Stimulated activated CD4-positive, alpha-beta T cell treated with anti-CD3 and anti-CD28 coated beads, Interleukin-1b, Interleukin-23, amount 100 ng/mL, for 24 hours (primary cell): Measurements from ENCODE around the gene RASL11A.
"Not testable (repeated sequence)": the region's sequence is repeated elsewhere in the genome, so short reads cannot be mapped to it uniquely, and the experiment has no call there.

Experiments
- DNase-seq, 4 experiments: peaks; one replicate each; pipeline ENCODE4 v3.0.0-alpha.2; 2020; ENCODE audit warnings: low read depth in 4 of 4, low spot score in 1 of 4

Gene RASL11A

GRCh38 chr13:27267596-27267995 is 3.0 kb upstream of the RASL11A start:
- DNase-seq: no peak

DNA sequence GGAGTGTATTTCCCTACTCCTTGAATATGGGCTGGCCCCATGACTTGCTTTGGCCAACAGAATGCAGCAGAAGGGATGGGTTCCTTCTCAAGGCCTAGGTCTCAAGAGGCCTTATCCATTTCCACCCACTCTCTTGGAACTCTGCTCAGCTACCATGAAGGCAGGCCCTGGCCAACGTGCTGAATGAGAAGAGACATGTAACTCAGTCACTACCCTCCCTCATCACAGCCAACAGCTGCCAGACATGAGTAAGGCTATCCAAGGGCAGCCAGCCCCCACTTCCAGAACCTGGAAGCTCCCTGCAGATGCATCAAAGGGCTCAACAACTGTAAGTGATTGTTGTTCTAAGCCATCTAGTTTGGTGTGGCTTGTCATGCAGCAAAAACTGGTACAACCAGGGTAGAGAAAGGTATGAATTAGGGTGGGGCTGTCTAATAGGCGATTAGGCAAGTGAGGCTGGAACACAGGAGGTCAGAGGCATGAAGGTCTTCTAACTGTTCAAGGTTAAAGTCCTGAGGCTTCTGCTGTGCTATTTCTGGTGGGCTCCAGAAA is 1.4 kb upstream of the RASL11A start:
- no peak for DNase-seq

- no peak for DNase-seq
Observed at GRCh38 chr13:27271570-27272096, 1.0 kb downstream of the RASL11A start.

DNA sequence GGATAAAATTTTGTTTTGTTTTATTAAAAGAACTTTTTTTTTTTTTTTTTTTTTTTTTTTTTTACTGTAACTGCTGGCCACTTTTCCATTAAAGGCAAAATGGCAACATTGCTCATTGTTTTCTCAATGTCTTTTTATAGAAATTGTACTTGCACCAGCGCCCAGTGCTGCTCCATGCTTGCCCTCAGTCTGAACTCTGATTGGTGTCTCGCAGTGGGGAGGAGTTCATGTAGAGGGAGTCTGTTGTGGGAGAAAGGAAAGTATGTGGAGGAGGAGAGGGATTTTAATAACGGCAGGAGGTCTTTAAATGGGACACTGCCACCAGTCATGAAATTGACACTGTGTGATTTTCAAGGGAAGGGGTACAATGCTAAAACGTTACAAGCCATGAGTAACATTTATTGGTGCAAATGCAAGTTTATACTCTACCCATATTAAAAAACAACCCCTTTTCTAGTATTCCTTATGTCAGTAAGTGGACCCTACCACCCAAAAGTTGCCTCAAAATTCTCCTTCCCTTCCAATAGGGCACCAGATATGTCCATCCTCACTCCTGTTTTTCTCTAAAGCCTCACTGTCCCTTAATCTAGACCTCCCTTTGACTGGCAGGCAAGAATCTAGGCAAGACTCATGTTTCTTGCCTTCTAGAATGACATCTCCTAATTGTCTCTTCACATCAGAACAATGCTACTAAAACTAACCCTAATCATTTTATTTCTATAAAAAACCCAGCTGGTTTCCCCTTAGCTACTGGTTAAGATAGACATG is 3.2 kb downstream of the RASL11A start:
- DNase-seq: no peak

DNA sequence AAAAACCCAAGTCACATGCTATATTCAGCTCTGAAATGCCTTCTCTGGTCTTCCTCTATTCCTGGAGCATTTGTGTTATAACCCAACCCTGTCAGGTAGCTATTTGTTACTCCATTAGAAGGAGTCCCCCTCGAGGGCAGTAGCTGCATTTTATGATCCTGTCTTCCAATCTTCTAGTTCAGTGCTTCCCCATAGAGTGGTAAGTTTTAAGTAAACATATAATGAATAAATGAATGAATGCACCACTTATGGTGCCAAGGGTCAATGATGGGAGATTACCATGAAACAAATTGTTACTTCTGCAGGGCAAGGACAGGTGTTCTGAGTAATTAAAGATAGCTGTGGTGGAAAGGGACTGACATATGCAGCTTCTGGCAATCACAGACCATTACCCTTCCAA is 4.0 kb downstream of the RASL11A start:
- no peak for DNase-seq

DNA sequence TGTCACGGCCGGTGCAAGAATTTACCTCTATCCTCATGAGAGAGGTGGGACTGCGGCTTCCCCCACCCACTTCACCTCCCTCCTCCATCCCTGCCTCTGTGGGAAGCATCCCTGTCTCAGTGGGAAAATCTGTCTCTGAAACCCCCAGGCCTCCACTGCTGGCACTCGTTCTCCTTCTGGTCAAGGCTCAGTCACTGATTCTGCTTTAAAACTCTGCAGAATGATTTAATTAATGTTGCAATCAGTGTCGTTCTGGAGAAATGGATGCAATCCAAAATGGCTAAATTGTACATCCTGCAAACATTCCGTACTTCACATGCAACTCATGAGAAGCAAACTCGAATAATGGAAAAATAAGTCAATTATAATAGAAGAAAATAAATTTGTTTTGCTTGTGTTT is 5.6 kb downstream of the RASL11A start:
- DNase-seq: no peak

- DNase-seq: no peak
Observed at GRCh38 chr13:27279506-27279905, 8.9 kb downstream of the RASL11A start.

GRCh38 chr13:27280009-27280656 is 9.5 kb downstream of the RASL11A start:
- DNase-seq: no peak

DNA sequence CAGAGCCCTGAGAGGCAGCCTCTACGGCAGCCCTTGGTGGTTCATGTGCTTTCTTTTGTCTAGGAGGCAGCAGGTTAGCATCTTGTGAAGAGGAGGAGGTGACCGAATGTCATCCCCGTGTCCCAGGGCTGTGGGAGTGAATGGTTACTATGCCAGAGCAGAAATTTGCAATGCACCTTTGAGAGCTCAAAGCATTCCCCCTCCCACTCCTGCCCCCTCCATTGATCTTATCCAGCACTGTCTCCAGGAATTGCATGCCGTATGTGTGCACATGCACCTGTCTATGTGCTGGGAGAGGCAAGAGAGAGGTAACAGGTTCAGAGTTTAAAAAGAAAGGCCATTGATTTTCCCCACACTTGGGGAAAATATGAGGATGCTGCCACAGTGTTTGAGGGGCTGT is 10.2 kb downstream of the RASL11A start:
- DNase-seq: no peak

DNA sequence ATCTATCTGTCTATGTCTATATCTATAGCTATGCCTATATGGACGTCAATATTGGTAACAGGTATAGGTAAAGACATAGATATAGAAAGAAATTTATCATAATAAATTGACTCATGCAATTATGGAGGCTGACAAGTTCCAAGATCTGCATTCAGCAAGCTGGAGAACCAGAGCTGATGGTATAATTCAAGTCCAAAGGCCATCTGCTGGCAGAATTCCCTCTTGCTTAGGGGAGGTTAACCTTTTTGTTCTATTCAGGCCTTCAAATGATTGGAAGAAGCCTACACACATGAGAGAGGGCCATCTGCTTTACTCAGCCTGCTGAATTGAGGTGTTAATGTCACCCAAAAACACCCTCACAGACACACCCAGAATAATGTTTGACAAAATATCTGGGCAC is 10.8 kb downstream of the RASL11A start:
- DNase-seq: no peak

GRCh38 chr13:27283906-27284493 is 13.4 kb downstream of the RASL11A start:
- no peak for DNase-seq

GRCh38 chr13:27288392-27288791 is 17.8 kb downstream of the RASL11A start:
- DNase-seq: no peak

DNA sequence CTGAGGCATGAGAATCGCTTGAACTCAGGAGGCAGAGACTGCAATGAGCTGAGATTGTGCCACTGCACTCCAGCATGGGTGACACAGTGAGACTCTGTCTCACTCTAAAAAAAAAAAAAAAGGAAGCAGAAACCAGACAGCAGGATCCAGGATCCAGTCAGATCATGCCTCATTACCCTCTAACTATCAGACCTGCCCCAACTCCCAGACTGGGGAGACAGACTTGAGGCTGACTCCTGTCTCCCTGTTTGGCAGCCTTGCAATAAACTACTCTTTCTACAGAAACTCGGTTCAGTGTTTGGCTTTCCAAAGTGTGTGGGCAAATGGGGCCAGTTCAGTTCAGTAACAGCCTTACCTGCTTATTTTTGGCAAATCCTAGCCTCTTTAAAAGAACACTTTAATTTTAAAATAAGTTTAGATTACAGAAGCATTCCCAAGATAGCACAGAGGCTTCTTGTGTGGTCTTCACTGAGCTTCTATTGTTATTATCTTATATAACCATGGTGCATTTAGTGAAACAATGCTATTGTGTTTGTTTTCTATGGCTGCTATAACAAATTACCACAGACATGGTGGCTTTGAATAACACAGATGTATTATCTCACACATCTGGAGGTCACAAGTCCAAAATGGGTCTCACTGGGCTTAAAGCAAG is 18.5 kb downstream of the RASL11A start:
- DNase-seq: no peak

GRCh38 chr13:27290715-27291114 is 20.1 kb downstream of the RASL11A start:
- no peak for DNase-seq

DNA sequence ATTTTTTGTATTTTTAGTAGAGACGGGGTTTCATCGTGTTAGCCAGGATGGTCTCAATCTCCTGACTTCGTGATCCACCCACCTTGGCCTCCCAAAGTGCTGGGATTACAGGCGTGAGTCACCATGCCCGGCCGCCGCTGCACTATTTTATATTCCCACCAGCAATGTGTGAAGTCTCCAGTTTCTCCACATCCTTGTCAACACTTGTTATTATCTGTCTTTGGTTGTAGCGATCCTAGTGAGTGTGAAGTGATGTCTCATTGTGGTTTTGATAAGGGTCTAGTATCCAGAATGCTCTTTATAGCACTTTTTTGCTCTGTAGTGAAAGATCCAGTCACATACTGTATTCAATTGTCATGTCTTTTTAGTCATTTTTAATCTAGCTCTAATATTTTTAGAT is 21.3 kb downstream of the RASL11A start:
- not testable (repeated sequence) for DNase-seq

DNA sequence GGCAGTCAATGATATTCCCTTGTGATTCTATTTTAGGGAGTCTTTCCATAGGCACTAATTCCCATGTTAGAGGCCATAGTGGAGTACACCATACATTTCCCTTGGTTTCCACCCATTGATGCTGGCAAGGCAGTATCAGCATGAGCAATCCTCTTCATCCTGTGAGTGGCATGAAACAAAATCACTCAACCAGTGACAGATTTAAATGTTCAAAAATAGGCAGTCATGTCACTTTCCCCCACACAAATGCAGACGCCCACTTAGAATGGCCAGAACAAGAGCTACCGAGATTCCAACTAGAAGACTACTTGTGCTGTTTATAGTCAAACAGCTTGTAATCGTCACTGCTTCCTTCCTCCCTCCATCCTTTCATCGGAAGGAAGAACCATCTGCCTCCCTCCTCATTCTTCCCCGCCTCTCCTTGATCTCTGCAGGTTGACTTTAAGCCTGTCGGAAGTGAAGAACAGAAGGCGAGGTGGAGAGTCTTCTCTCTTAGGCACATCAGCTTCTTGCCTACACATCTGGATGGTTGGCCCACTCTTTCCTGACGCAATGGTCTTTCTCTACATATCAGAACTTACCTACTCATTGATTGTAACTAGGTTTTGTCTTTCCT is 22.6 kb downstream of the RASL11A start:
- no peak for DNase-seq

GRCh38 chr13:27293873-27294515 is 23.4 kb downstream of the RASL11A start:
- no peak for DNase-seq

DNA sequence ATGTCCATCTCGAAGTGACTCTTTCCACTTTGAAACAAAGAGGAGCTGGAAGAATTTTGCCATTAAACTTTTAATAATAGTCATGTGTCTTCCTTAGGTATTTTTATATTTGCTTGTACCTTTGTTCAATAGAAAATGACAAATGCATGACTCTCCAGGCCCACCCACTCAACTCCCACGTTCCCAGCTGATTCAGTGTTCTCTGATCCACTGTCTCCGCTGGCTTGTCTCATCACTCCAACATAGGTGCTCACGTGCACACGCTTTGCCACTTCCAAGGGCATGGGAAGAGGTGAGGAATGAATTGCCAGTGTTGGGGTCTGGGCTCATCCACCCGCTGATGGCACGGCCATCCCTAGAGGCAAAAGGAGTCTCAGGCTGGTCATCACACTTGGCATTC is 24.5 kb downstream of the RASL11A start:
- peak in 2 of 4 experiments; percentile 1 to 13 for DNase-seq

GRCh38 chr13:27295660-27296059 is 25.0 kb downstream of the RASL11A start:
- DNase-seq: no peak

DNA sequence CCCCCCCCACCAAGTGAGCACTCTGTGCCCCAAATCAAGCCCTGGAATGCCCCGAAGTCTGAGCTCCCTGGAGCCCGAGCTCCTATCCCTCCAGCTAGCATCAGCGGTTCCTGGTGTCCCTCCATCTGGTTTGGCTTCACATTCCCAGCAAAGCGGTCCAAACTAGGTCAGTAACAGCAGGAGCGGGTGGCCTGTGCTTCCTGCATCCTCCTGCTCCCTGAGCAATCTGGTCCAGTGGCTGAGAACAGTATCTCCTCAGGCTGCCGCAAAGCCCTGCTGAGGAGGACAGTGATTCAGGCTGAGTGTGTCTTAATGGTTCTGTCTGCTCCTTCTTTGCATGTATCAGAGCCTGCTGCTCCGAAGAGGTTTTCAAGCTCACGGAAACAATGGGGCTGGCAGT is 25.9 kb downstream of the RASL11A start:
- no peak for DNase-seq
